Activated T-cell treated with anti-CD3 and anti-CD28 coated beads, Interleukin-2, amount 50 U/mL, for 4 hours (primary cell): Measurements from ENCODE around the gene CIB2. TPM values are rescaled to one million over a fixed set of nuclear protein-coding genes. Genes with fewer than 3 reads are reported as not detected.

Experiments used
- ATAC-seq, 2 donors: fragments of 200-7000 bp; cut with Tn5 transposase; one replicate each; pipeline ENCODE4 v1.10.0; 2021
- DNase-seq: peaks from one replicate; pipeline ENCODE4 v3.0.0-alpha.2; 2020
- H3K27me3 Mint-ChIP-seq: one replicate; pipeline ENCODE4 v1.8.0; 2021; ENCODE audit warnings: low read depth, mixed read lengths
- H3K36me3 Mint-ChIP-seq: one replicate; pipeline ENCODE4 v1.8.0; 2022; ENCODE audit warnings: mixed read lengths; ENCODE audit not compliant: insufficient read depth
- H3K4me1 Mint-ChIP-seq: one replicate; pipeline ENCODE4 v1.8.0; 2021; ENCODE audit warnings: low read depth, mixed read lengths
- H3K4me3 Mint-ChIP-seq: one replicate; pipeline ENCODE4 v1.8.0; 2021; ENCODE audit warnings: mild to moderate bottlenecking, moderate library complexity, mixed read lengths
- H3K9me3 Mint-ChIP-seq: one replicate; pipeline ENCODE4 v1.8.0; 2021; ENCODE audit warnings: mixed read lengths
- total RNA-seq, 3 donors: library from RNA; stranded (reverse); gene quantifications; one replicate each; pipeline ENCODE4 v1.2.1, GENCODE V29; 2021

CIB2 gene
- total RNA-seq, 3 donors from 2014 or later = 1.3 to 2.0 (median 1.3) TPM

- Mint-ChIP-seq H3K36me3 (no peaks in the 10 kb centered on the region), H3K4me3 (no peak overlapping the region), H3K9me3 (no peaks in the 10 kb centered on the region), H3K4me1 (peaks cover 44% of the 10 kb centered on the region), H3K27me3 (no peaks in the 10 kb centered on the region)
- ATAC-seq (no peak), DNase-seq (no peak)
Observed at GRCh38 chr15:78105476-78106241, 25.6 kb downstream of the CIB2 start.

DNA sequence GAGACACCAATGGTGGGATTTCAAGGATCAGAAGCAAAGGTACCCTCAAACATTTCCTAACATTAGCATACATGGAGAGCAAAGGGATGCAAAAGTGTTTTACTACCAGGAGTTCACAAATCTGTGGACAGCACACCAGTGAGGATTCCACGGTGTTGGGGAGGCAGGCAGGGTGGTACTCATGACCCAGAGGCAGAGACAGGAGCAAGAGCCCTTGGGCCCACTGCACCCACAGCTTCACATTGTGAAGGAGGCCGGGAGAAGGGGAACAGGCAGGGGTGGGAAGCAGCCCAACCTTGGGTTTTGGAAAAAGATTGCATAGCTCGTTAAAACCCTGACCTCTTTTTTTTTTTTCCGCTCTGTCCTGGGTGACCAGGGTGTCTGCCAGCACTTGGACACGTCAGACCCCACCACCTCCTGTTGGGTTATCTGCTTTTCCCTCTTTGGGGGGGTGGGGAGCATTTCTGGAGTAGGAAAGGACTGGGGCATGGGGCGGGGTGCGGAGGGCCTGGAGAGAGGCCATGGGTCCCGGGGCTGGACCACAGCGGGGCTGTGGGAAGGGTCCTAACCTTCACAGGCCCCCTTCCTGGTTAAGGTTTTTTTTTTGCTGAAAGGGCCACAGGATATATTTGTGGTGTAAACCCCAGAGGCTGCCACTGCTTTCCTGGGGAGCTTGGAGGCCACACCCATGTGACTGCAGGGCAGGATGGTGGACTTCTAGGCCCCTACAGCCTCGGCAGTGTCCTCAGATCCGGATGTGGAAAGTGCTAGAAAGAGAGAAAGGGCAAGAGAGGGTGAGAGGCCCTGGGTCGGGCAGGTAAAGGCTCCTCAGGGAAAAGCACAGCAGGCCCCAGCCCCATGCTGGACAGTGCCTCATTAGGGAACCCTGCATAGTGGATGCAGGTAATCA, 26.4 kb downstream of the CIB2 start:
- Mint-ChIP-seq H3K36me3 (no peaks in the 10 kb centered on the region), H3K27me3 (no peaks in the 10 kb centered on the region), H3K4me1 (peaks cover 44% of the 10 kb centered on the region), H3K4me3 (no peak overlapping the region), H3K9me3 (no peaks in the 10 kb centered on the region)
- no peak for DNase-seq
- ATAC-seq = no peak

- DNase-seq = no peak
- peak in 1 of 2 donors; percentile 8 for ATAC-seq
- no peak overlapping the region for H3K4me3 Mint-ChIP-seq
Observed at GRCh38 chr15:78104119-78104479, 27.1 kb downstream of the CIB2 start.

GRCh38 chr15:78103406-78104118, 27.7 kb downstream of the CIB2 start:
- Mint-ChIP-seq H3K9me3 (no peaks in the 10 kb centered on the region), H3K4me3 (no peak overlapping the region), H3K36me3 (no peaks in the 10 kb centered on the region), H3K27me3 (no peaks in the 10 kb centered on the region), H3K4me1 (peaks cover 44% of the 10 kb centered on the region)
- DNase-seq = peak; percentile 34
- peak; percentile 78 for ATAC-seq

More at GRCh38 chr15:78104119-78104479, 27.1 kb downstream of the CIB2 start:
- no peaks in the 10 kb centered on the region for H3K9me3 Mint-ChIP-seq
- H3K27me3 Mint-ChIP-seq = no peaks in the 10 kb centered on the region
- peaks cover 44% of the 10 kb centered on the region for H3K4me1 Mint-ChIP-seq
- no peaks in the 10 kb centered on the region for H3K36me3 Mint-ChIP-seq

DNA sequence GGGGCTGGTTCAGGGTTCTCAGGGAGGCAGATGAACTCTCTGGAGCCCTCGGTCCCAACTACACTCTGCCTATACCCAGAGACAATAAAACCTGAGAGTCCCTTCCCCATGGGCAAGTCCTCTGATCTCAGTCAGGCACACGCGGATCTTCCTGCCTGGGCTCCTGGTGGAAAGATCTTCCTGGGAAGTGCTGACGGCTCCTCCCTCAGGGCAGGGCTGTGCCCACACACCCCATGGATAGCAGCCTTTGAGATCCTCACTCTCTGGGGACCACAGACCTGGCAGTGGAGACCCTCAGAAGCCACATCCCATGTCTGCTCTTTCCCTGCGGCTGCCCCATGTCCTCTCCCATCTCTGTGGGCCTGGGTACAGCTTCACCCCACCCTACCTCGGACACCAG, 28.5 kb downstream of the CIB2 start:
- ATAC-seq (no peak), DNase-seq (no peak)
- no peak overlapping the region for H3K4me3 Mint-ChIP-seq
- H3K36me3 Mint-ChIP-seq = no peaks in the 10 kb centered on the region
- H3K27me3 Mint-ChIP-seq = no peaks in the 10 kb centered on the region
- no peaks in the 10 kb centered on the region for H3K9me3 Mint-ChIP-seq
- peaks cover 44% of the 10 kb centered on the region for H3K4me1 Mint-ChIP-seq

DNA sequence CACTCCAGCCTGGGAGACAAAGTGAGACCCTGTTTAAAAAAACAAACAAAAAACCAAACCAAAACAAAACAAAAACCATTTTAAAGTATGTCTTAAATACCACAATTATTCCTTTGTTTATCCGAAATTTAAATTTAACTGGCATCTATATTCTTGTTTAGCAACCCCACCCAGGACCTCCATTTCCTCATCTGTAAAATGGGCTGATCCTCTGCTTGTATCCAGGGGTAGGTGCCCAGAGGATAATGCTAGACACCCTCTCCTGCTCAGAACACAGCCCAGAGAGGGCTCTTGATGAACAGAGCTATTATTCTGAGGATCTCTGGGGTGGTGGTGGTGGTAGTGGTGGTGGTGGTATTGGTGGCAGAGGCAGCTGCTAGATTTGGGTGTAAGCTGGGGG, 29.0 kb downstream of the CIB2 start:
- Mint-ChIP-seq H3K27me3 (no peaks in the 10 kb centered on the region), H3K4me1 (peaks cover 44% of the 10 kb centered on the region), H3K9me3 (no peaks in the 10 kb centered on the region), H3K36me3 (no peaks in the 10 kb centered on the region), H3K4me3 (no peak overlapping the region)
- no peak for ATAC-seq
- no peak for DNase-seq

- Mint-ChIP-seq H3K27me3 (no peaks in the 10 kb centered on the region), H3K4me3 (no peak overlapping the region), H3K4me1 (peaks cover 43% of the 10 kb centered on the region), H3K36me3 (no peaks in the 10 kb centered on the region), H3K9me3 (no peaks in the 10 kb centered on the region)
- no peak for ATAC-seq
- DNase-seq = no peak
Observed at GRCh38 chr15:78101423-78102105, 29.7 kb downstream of the CIB2 start.

DNA sequence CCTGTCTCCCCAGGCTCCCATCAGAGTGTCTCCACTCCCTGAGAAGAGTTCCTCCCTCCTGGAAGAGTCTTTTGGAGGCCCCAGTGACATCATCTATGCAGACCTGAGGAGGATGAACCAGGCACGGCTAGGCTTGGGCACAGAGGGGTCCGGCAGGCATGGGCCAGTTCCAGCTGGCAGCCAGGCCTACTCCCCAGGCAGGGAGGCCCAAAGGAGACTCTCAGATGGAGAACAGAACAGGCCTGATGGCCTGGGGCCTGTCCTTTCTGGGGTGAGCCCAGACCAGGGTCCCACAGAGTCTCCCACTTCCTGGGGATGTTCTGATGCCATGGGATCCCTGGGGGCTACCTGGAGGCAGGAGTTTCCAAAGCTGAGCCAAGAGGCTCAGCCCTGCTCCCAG, 30.4 kb downstream of the CIB2 start:
- H3K27me3 Mint-ChIP-seq = no peaks in the 10 kb centered on the region
- no peaks in the 10 kb centered on the region for H3K36me3 Mint-ChIP-seq
- no peak for ATAC-seq
- no peaks in the 10 kb centered on the region for H3K9me3 Mint-ChIP-seq
- H3K4me3 Mint-ChIP-seq = no peak overlapping the region
- no peak for DNase-seq
- H3K4me1 Mint-ChIP-seq = peaks cover 36% of the 10 kb centered on the region

DNA sequence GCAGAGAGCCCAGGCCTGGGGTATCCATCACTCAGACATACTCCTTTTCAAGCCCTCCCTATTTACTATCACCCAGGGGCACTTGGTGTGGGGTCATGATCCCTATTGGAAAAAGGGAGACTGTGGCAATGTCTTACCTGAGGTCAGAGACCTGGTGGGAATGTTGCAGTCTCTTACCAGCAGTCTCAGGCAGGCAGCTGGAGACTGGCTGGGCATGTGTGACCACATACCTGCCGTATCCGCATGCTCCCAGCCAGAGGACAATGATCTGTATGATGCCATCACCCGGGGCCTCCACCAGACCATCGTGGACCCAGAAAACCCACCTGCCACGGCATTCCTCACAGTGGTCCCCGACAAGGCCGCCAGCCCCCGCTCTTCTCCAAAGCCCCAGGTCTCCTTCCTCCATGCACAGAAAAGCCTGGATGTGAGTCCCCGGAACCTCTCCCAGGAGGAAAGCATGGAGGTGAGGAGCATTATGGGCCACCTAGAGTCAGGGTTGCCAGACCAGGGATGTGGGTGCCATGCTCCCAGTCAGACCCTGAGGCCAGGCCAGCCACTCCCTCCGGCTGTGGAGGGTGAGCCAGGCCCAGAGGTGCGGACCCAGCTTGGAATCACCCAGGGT, 33.0 kb downstream of the CIB2 start:
- Mint-ChIP-seq H3K27me3 (no peaks in the 10 kb centered on the region), H3K4me1 (peaks cover 9% of the 10 kb centered on the region), H3K9me3 (no peaks in the 10 kb centered on the region), H3K36me3 (no peaks in the 10 kb centered on the region), H3K4me3 (no peak overlapping the region)
- DNase-seq (no peak), ATAC-seq (no peak)

DNA sequence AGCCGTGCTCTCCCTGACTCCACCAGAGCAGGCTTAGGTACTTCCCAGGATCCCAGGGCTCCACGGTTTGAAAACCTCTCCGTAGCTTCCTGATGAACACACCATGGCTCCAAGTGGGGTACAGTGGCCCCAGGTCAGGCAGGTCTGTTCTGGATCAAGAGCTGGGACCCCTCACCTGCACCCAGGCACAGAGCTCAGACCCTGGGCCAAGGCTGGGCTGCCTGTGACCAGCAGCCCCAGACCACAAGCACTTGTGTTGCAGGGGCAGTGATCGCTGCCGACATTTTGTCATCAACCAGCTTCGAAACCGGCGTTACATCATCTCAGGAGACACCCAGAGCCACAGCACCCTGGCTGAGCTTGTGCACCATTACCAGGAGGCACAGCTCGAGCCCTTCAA, 33.6 kb downstream of the CIB2 start:
- H3K4me1 Mint-ChIP-seq = peaks cover 4% of the 10 kb centered on the region
- no peak for DNase-seq
- no peaks in the 10 kb centered on the region for H3K27me3 Mint-ChIP-seq
- no peaks in the 10 kb centered on the region for H3K36me3 Mint-ChIP-seq
- ATAC-seq = no peak
- no peak overlapping the region for H3K4me3 Mint-ChIP-seq
- H3K9me3 Mint-ChIP-seq = no peaks in the 10 kb centered on the region

GRCh38 chr15:78093242-78094020, 37.8 kb downstream of the CIB2 start:
- DNase-seq (no peak), ATAC-seq (no peak)
- Mint-ChIP-seq H3K36me3 (no peaks in the 10 kb centered on the region), H3K4me3 (no peak overlapping the region), H3K9me3 (no peaks in the 10 kb centered on the region), H3K27me3 (no peaks in the 10 kb centered on the region), H3K4me1 (no peaks in the 10 kb centered on the region)

DNA sequence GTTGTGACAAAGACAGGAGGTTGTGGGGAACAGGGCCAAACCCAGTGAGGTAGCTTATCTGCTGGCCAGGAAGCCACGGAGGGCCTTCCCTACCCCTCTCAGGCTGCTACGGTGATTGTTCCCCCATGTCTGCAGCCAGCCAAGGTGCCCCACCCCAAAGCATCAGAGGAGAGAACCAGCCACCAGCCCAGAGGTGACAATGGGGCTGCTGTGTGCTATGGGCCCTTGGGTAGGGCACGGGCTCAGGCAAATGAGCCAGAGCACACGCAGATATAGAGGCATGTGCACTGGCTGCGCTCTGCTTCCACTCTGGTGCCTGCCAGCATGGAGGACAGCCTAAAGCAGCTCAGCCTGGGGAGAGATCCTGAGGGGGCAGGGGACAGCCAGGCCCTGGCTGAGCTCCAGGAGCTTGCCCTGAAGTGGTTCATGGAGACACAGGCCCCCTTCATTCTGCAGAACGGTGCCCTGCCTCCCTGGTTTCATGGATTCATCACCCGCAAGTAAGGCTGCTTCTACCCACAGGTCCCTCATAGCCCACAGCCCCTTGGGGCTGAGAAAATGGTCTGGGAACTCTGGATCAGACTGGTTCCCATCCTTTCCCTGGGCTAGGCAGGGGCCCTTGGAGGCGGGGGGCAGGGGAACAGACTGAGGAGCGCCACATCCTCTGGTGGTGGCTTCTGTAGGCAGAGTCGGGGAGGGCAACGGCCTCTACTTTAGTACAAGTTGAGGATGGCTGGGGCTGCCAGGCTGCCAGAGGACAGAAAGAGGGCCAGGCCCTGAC, 38.8 kb downstream of the CIB2 start, which contains the start of gene SH2D7:
Gene SH2D7 (plus strand): TSS at position 301 of the 781 bp plus-strand sequence. CDS start 24 bp downstream, at position 325.
- ATAC-seq = no peak
- no peak for DNase-seq
- Mint-ChIP-seq H3K27me3 (no peaks in the 10 kb centered on the region), H3K4me1 (no peaks in the 10 kb centered on the region), H3K9me3 (no peaks in the 10 kb centered on the region), H3K36me3 (no peaks in the 10 kb centered on the region), H3K4me3 (no peak within 1 kb of the TSS)
